OCI-LY1 (cell line): ENCODE data around the gene ALG8.
A peak's percentile ranks its signal among the peaks of the same experiment; 100 is the strongest.
"Not testable (repeated sequence)": the region's sequence is repeated elsewhere in the genome, so short reads cannot be mapped to it uniquely, and the experiment has no call there.

ENCODE experiments used
- H2AFZ ChIP-seq: fragments of 200-600 bp; sonication (generic), shearing (Covaris generic); 2 replicates; pipeline ENCODE4 v1.6.0; 2014; ENCODE audit warnings: antibody characterized with exemption, mild to moderate bottlenecking, low read length
- H3F3A ChIP-seq: fragments of 200-600 bp; sonication (generic), shearing (Covaris generic); 2 replicates; pipeline ENCODE4 v1.6.0; 2014; ENCODE audit warnings: mild to moderate bottlenecking, antibody characterized with exemption, low read length, moderate library complexity; ENCODE audit not compliant: insufficient read depth
- H3K27ac ChIP-seq: fragments of 200-600 bp; sonication (generic); 2 replicates; pipeline ENCODE4 v1.5.1; 2014; ENCODE audit warnings: low read length, mixed run types, mild to moderate bottlenecking, low read depth; ENCODE audit not compliant: poor library complexity, severe bottlenecking
- H3K27me3 ChIP-seq: fragments of 200-600 bp; sonication (generic); 2 replicates; pipeline ENCODE4 v1.6.0; 2014; ENCODE audit warnings: antibody characterized with exemption, mild to moderate bottlenecking, low read length, moderate library complexity; ENCODE audit not compliant: insufficient read depth
- H3K36me3 ChIP-seq: fragments of 200-600 bp; sonication (generic); 2 replicates; pipeline ENCODE4 v1.6.1; 2014; ENCODE audit warnings: mild to moderate bottlenecking, antibody characterized with exemption, low read length, moderate library complexity, mixed read lengths; ENCODE audit not compliant: insufficient read depth
- H3K4me1 ChIP-seq: fragments of 200-600 bp; sonication (generic); 2 replicates; pipeline ENCODE4 v1.5.1; 2014; ENCODE audit warnings: mild to moderate bottlenecking, low read length, moderate library complexity; ENCODE audit not compliant: insufficient read depth, severe bottlenecking
- H3K4me2 ChIP-seq: fragments of 200-600 bp; sonication (generic), shearing (Covaris generic); 2 replicates; pipeline ENCODE4 v1.6.1; 2014; ENCODE audit warnings: low read length
- H3K4me3 ChIP-seq: fragments of 200-600 bp; sonication (generic); 2 replicates; pipeline ENCODE4 v1.5.1; 2014; ENCODE audit warnings: low read length, low read depth, mild to moderate bottlenecking, mixed read lengths; ENCODE audit not compliant: poor library complexity, severe bottlenecking
- H3K79me2 ChIP-seq: fragments of 200-600 bp; shearing (Covaris generic); 2 replicates; pipeline ENCODE4 v1.6.1; 2016; ENCODE audit warnings: mixed run types, low read length, mixed read lengths; ENCODE audit not compliant: insufficient read depth
- H3K9ac ChIP-seq: fragments of 200-600 bp; sonication (generic), shearing (Covaris generic); 2 replicates; pipeline ENCODE4 v1.6.1; 2014; ENCODE audit warnings: mild to moderate bottlenecking, low read length, mixed read lengths
- H3K9me2 ChIP-seq: fragments of 200-600 bp; sonication (generic), shearing (Covaris generic); 2 replicates; pipeline ENCODE4 v1.6.1; 2014; ENCODE audit warnings: low read depth, mild to moderate bottlenecking, low read length, mixed read lengths
- H3K9me3 ChIP-seq: fragments of 200-600 bp; shearing (Covaris generic); 2 replicates; pipeline ENCODE4 v1.6.1; 2014; ENCODE audit warnings: low read length, mixed read lengths
- H4K20me1 ChIP-seq: fragments of 200-600 bp; sonication (generic), shearing (Covaris generic); 2 replicates; pipeline ENCODE4 v1.6.0; 2016; ENCODE audit warnings: mild to moderate bottlenecking, low read length; ENCODE audit not compliant: insufficient read depth
- EZH2 ChIP-seq: fragments of 200-600 bp; sonication (generic), shearing (Covaris generic); IDR thresholded peaks from 2 replicates; pipeline ENCODE4 v1.8.0; 2017; ENCODE audit warnings: borderline replicate concordance, mixed run types, mild to moderate bottlenecking, antibody characterized with exemption, low read length, moderate library complexity, mixed read lengths
- TF ChIP-seq, protein P1 (sequence below): fragments of 200-600 bp; sonication (generic), shearing (Covaris generic); IDR thresholded peaks from 2 replicates; pipeline ENCODE4 v1.5.1; 2017; ENCODE audit warnings: mild to moderate bottlenecking, antibody characterized with exemption, low read length, moderate library complexity, mixed read lengths

ALG8 gene

GRCh38 chr11:78079232-78080083 lies 60.0 kb downstream of the ALG8 start, which contains the start of gene NDUFC2:
Gene NDUFC2 (minus strand): TSS chr11:78079862. CDS start chr11:78079744, 118 bp downstream.
- no peak for TF ChIP-seq EZH2
- TF ChIP-seq, protein P1, sequence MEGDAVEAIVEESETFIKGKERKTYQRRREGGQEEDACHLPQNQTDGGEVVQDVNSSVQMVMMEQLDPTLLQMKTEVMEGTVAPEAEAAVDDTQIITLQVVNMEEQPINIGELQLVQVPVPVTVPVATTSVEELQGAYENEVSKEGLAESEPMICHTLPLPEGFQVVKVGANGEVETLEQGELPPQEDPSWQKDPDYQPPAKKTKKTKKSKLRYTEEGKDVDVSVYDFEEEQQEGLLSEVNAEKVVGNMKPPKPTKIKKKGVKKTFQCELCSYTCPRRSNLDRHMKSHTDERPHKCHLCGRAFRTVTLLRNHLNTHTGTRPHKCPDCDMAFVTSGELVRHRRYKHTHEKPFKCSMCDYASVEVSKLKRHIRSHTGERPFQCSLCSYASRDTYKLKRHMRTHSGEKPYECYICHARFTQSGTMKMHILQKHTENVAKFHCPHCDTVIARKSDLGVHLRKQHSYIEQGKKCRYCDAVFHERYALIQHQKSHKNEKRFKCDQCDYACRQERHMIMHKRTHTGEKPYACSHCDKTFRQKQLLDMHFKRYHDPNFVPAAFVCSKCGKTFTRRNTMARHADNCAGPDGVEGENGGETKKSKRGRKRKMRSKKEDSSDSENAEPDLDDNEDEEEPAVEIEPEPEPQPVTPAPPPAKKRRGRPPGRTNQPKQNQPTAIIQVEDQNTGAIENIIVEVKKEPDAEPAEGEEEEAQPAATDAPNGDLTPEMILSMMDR: no peak
- H4K20me1 ChIP-seq: no peaks in the 10 kb centered on the region
- H3K79me2 ChIP-seq: peaks cover 48% of the 10 kb centered on the region

GRCh38 chr11:78078218-78079167 lies 60.9 kb downstream of the ALG8 start:
- no peak overlapping the region for H3K27ac ChIP-seq
- H4K20me1 ChIP-seq: no peaks in the 10 kb centered on the region
- peaks cover 50% of the 10 kb centered on the region for H3K79me2 ChIP-seq
- H3K36me3 ChIP-seq: peaks cover 12% of the 10 kb centered on the region; the same call in 1 of the 2 replicates
- peak overlapping the region; percentile 88 for H3K4me3 ChIP-seq
- peaks cover 33% of the 10 kb centered on the region for H3K4me1 ChIP-seq
- no peak overlapping the region for H2AFZ ChIP-seq
- H3K9me2 ChIP-seq: no peaks in the 10 kb centered on the region
- TF ChIP-seq, protein P1: no peak
- TF ChIP-seq EZH2: no peak
- H3K4me2 ChIP-seq: peak overlapping the region; percentile 81
- no peaks in the 10 kb centered on the region for H3K27me3 ChIP-seq
- H3K9ac ChIP-seq: peak overlapping the region; percentile 92
- H3K9me3 ChIP-seq: peaks cover 3% of the 10 kb centered on the region; the same call in 1 of the 2 replicates
- no peaks in the 10 kb centered on the region for H3F3A ChIP-seq

More at GRCh38 chr11:78079232-78080083, 60.0 kb downstream of the ALG8 start, which contains the start of gene NDUFC2:
- Histone ChIP-seq H3F3A (no peaks in the 10 kb centered on the region), H3K9ac (peak within 1 kb of the TSS; percentile 92), H3K27me3 (no peaks in the 10 kb centered on the region), H3K36me3 (peaks cover 12% of the 10 kb centered on the region; the same call in 1 of the 2 replicates), H3K4me1 (peaks cover 33% of the 10 kb centered on the region), H3K27ac (peak within 1 kb of the TSS; percentile 32), H3K9me3 (peaks cover 3% of the 10 kb centered on the region; the same call in 1 of the 2 replicates), H3K4me2 (peak within 1 kb of the TSS; percentile 81), H2AFZ (peak within 1 kb of the TSS; percentile 96), H3K4me3 (peak within 1 kb of the TSS; percentile 88), H3K9me2 (no peaks in the 10 kb centered on the region)

- H3K27me3 ChIP-seq, H2AFZ ChIP-seq, H3F3A ChIP-seq, H3K9me2 ChIP-seq, H3K9me3 ChIP-seq, H3K27ac ChIP-seq, H4K20me1 ChIP-seq: not testable (repeated sequence)
- H3K4me2 ChIP-seq: peak overlapping the region; percentile 81
- H3K4me3 ChIP-seq: peak overlapping the region; percentile 88
- peaks cover 33% of the 10 kb centered on the region for H3K4me1 ChIP-seq
- H3K79me2 ChIP-seq: peaks cover 51% of the 10 kb centered on the region
- peak overlapping the region; percentile 92; the same call in 1 of the 2 replicates for H3K9ac ChIP-seq
- H3K36me3 ChIP-seq: peaks cover 17% of the 10 kb centered on the region
Measured at GRCh38 chr11:78077592-78077991, 61.8 kb downstream of the ALG8 start.
